Fibroblast of gingiva (primary cell): ENCODE measurements around the gene CXCL12.

Experiments used
- DNase-seq: peaks from one replicate; pipeline ENCODE4 v3.0.0-alpha.2; 2011; ENCODE audit warnings: low read depth

CXCL12 gene

DNA sequence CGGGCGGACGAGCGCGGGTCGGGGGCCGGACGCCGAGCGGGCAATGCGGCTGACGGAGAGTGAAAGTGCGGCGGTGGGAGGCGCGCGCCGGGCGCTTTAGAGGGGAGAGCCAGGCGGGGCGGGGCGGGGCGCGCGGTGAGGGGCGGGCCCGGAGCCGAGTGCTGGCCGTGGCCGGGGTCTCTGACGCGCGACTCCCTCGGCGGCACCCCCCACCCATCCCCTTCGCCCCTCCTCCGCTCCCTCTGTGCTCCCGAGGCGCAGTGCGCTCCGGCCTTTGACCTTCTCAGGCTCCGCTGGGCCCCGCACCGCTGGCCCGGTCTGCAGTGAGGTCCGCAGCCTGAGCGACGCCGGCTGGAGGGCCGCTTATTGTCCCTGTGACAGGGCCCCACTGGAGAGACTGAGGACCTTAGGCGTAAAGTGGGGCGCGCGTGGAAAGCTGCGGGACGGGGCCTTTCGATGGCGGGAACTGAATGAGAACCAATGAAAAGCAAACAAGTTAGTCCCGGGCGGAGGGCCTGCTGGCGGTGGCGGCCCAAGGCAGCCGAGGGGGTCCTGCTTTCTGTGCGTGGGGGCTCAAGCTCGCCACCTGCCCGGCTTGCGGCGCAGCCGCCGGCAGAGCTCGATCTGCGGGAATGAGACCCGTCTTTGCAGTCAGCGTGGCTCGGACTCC, at the start of gene CXCL12:
TSS of gene CXCL12 (minus strand) at position 72 of the 670 bp plus-strand sequence. CDS start 92 bp downstream, outside the sequence.
- no peak for DNase-seq

DNA sequence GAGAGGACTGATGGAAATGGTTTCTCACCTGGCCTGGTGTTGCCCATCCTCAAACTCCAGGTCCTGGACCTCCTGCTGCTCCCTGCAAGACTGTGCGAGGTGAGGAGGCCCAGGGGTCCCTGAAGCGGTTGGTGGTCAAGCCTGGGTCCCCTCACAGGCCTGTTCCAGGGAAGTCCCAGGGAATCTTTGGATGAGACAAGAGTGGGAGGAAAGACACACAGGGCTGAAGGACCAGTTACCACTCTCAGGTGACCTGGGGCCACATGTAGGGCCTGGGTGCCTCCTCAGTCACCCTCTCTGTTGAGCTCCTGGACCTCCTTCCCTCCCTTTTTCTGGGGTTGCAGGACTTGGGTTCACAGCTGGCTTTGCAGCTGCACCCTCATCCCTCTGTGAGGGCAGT, 42.6 kb upstream of the CXCL12 start:
- no peak for DNase-seq

- no peak for DNase-seq
Observed at GRCh38 chr10:44427037-44427436, 42.1 kb upstream of the CXCL12 start.

GRCh38 chr10:44426247-44427034, 41.5 kb upstream of the CXCL12 start:
- no peak for DNase-seq

GRCh38 chr10:44425466-44425865, 40.6 kb upstream of the CXCL12 start:
- DNase-seq = no peak

- DNase-seq = no peak
Observed at GRCh38 chr10:44424957-44425356, 40.1 kb upstream of the CXCL12 start.

- no peak for DNase-seq
Observed at GRCh38 chr10:44424298-44424697, 39.4 kb upstream of the CXCL12 start.

GRCh38 chr10:44422570-44423101, 37.7 kb upstream of the CXCL12 start:
- DNase-seq = no peak

DNA sequence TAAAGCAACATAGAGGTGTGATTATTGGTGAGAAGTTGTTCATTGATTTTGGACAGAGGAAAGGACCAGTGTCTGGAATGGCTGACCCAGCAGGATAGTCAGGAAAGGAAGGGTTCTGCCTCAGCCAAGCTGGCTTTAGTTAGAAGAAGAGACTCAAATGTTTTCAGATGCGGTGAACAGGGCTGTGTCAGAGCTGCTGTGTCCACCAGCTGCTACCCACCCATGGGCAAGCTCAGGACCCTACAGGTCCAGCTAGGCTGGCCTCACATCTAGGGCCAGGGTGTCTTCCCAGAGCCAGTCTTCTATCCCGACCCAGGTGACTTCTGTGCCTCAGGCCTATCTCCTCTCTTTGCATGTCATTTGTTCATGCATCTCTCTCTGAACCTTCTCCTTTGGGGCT, 37.3 kb upstream of the CXCL12 start:
- no peak for DNase-seq

DNA sequence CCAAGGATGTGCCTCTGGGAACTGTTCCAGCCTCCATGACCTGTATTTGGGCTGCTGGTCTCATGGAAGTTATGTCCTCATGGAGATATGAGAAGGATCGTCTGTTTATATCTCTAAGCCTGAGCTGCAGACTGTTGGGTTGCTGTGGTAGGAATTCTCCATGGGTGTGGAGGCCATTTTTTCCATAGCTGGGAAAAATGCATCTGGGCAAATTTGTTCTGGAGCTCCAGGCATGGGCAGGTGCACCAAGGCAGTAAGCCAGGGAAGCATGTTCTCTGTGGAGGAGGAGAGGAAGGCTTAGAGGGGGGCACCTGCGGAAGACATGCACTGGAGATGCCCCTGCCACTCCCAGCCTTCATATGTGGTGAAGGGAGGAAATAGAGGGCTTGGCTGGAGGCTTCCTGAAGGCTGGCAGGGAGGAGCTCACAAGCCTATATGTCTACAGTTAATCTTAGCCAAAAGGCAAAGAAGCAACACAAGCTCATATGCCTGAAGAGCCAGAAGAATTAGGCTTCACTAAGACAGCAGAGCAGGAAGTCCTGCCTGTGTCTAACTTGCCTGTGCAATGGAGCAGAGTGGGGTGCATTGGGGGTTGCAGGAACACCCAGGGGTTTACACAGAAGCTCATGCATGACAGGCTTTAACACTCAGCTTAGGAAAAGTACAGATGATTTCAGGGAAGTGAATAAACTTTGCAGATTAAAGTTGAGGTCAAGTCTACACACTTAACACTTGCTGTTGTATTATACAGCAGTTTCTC, 35.1 kb upstream of the CXCL12 start:
- DNase-seq = no peak

- no peak for DNase-seq
Observed at GRCh38 chr10:44418637-44419036, 33.7 kb upstream of the CXCL12 start.

DNA sequence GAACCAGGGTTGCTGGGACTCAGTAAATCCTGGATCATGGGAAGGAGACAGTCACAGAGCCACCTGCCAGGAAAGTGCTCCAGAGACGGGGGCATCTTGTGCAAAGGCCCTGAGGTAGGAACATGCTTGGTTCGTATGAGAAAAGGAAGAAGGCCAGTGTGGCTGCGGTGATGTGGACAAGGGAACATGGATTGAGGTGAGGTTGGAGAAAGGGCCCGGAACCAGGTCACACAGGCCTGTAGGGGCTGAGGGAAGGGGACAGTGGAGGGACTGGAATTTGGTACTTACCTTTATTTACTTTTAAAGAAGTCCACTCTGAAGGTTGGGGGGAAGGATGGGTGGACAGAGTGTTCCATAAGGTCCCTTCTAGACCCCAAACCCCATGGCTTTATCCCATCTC, 32.9 kb upstream of the CXCL12 start:
- DNase-seq = no peak

- no peak for DNase-seq
Observed at GRCh38 chr10:44416936-44417335, 32.0 kb upstream of the CXCL12 start.

DNA sequence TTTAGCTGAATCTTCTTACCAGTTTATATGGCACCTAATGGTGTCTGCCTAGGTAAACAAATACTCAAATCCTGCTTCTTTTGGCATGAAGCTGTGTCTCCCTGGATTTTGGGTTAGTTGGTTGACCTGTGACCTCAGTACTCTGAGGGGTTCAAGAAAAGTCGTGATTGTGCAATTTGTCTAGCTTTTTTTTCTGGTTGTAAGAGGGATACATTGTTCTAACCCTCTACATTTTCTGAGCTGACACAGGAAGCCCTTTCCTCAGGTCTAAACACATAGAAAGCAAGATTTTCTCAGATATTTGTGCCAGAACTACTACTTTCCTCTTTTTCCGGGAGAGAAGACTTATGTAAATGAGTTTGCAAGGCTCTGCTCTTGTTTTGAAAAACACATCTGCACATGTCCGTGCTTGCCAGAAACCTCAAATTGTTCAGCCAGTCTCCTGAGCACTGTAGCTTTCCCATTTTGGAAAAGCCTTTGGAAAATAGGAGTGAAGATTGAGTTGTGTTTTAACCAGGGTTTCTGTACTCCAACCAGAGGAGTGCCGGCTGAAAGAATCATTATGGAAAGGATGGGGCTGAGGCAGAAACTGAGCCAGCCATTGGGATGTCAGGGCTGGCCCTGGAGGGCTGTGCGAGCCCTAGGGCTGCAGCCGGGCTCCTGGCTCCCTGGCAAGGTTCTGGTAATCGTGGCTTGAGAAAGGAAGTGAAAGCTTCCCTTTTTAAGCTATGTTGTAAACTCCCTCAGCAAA, 31.3 kb upstream of the CXCL12 start:
- no peak for DNase-seq

- DNase-seq = peak; percentile 6
Observed at GRCh38 chr10:44415121-44415520, 30.2 kb upstream of the CXCL12 start.

DNA sequence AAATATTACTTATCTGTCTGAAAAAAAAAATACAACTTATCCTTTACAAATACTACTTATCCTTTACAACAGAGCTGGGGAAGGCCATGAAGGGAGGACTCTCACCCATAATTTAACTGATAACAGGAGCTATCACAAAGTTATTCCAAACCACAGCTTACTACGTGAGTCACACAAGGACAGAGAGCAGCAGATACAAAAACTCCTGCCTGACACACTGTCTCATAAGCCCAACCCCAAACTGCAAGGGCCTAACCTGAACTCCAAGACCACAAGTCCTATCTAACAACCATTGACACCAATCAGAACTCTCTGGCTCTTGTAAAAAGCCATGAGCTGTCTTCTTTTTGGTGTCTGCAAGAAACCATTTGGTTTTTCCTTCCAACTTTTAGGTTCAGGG, 28.5 kb upstream of the CXCL12 start:
- DNase-seq = no peak

DNA sequence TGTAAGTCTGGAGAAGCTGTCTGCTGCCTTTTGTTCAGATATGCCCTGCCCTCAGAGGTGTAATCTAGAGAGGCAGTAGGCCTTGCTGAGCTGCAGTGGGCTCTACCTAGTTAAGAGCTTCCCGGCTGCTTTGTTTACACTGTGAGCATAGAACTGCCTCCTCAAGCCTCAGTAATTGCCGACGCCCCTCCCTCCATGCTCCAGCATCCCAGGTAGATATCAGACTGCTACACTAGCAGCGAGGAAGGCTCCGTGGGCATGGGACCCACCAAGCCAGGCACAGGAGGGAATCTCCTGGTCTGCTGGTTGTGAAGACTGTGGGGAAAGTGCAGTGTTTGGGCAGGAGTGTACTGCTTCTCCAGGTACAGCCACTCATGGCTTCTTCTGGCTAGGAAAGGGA, 26.4 kb upstream of the CXCL12 start:
- no peak for DNase-seq

DNA sequence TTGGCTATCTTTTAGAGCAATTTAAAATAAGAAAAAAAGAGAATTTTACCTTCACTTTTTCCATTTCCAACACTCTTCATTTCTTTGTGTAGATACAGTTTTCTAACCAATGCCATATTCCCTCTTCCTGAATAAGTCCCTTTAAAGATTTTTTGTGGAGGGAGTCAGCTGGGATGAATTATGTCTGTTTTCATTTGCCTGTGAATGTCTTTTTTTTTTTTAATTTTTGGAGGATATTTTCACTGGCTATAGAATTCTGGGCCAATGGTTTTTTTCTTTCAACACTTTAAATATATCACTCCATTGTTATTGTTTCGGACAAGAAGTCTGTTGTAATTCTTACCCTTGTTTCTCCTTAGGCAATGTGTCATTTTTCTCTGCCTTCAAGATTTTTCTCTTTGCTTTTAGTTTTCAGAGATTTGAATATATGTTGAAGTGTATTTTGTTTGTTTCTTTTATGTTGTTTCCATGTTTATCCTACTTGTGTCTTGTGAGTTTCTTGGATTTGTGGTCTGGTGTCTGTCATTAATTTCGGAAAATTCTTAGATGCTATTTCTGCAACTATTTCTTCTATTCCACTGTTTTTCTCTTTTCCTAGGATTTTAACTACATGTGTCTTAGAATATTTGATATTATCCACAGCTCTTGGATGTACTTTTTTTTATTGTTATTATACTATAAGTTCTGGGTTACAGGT, 20.0 kb upstream of the CXCL12 start:
- no peak for DNase-seq

GRCh38 chr10:44402465-44403195, 17.7 kb upstream of the CXCL12 start:
- DNase-seq = no peak

DNA sequence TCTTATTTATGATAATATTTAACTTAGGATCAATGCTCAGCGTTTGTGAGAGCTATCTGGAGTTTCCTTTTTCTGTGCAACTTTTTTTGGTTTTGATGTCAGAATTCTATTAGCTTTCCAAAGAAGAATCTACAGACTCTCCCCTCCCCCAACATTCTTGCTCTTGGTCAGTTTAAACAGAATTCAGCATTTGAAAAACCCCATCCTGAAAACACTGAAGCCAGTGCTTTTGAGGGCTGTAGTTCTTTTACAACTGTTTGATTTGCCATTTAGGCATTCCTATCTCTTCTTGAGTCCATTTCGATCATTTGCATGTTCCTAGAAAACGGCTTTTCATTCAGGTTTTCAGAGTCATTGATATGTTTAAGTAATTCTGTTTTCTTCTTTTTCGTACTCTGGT, 15.6 kb upstream of the CXCL12 start:
- DNase-seq = no peak
